HEK293T (cell line): ENCODE measurements around the gene MBOAT1.
A peak's percentile ranks its signal among the peaks of the same experiment; 100 is the strongest.

Experiments
- CTCF ChIA-PET: fragments of 350-600 bp; formaldehyde crosslinking; extraction: SDS; loops from one replicate; lab custom pipeline; 2021; ENCODE audit warnings: antibody characterized with exemption, inconsistent platforms; lab: Yijun Ruan, JAX
- POLR2A ChIA-PET: fragments of 350-600 bp; formaldehyde crosslinking; extraction: SDS; loops from one replicate; lab custom pipeline; 2020; ENCODE audit warnings: antibody characterized with exemption, inconsistent platforms; lab: Yijun Ruan, JAX
- DNase-seq: peaks from one replicate; pipeline ENCODE4 v3.0.0; 2012; ENCODE audit warnings: mixed read lengths; ENCODE audit errors: extremely low spot score
- ARNT ChIP-seq: fragments of 450-650 bp; IDR thresholded peaks from 2 replicates; pipeline ENCODE4 v1.6.1; 2017; ENCODE audit warnings: mild to moderate bottlenecking
- BHLHE40 ChIP-seq: fragments of 450-650 bp; IDR thresholded peaks from 2 replicates; pipeline ENCODE4 v1.6.1; 2016; ENCODE audit warnings: mild to moderate bottlenecking, moderate library complexity, borderline replicate concordance
- CTBP1 ChIP-seq: fragments of 450-650 bp; IDR thresholded peaks from 2 replicates; pipeline ENCODE4 v1.6.1; 2016; ENCODE audit warnings: borderline replicate concordance
- ELF4 ChIP-seq: fragments of 450-650 bp; IDR thresholded peaks from 2 replicates; pipeline ENCODE4 v1.6.1; 2017; ENCODE audit warnings: antibody characterized with exemption
- FOXA1 ChIP-seq: fragments of 450-650 bp; IDR thresholded peaks from 2 replicates; pipeline ENCODE4 v1.6.1; 2016; ENCODE audit warnings: mild to moderate bottlenecking
- FOXK2 ChIP-seq: fragments of 450-650 bp; IDR thresholded peaks from 2 replicates; pipeline ENCODE4 v1.6.1; 2016; ENCODE audit warnings: mild to moderate bottlenecking
- FOXM1 ChIP-seq: fragments of 450-650 bp; IDR thresholded peaks from 2 replicates; pipeline ENCODE4 v1.6.1; 2017; ENCODE audit warnings: mild to moderate bottlenecking, borderline replicate concordance
- HDGF ChIP-seq: fragments of 450-650 bp; IDR thresholded peaks from 2 replicates; pipeline ENCODE4 v1.6.1; 2017; ENCODE audit warnings: antibody characterized with exemption, borderline replicate concordance
- L3MBTL2 ChIP-seq: fragments of 450-650 bp; conservative IDR thresholded peaks from 2 replicates; pipeline ENCODE4 v1.6.1; 2016; ENCODE audit warnings: mild to moderate bottlenecking
- LEF1 ChIP-seq: fragments of 450-650 bp; IDR thresholded peaks from 2 replicates; pipeline ENCODE4 v1.6.1; 2017; ENCODE audit warnings: mild to moderate bottlenecking, borderline replicate concordance
- NFRKB ChIP-seq: fragments of 450-650 bp; IDR thresholded peaks from 2 replicates; pipeline ENCODE4 v1.6.1; 2016; ENCODE audit warnings: mild to moderate bottlenecking, moderate library complexity
- SP1 ChIP-seq: fragments of 450-650 bp; IDR thresholded peaks from 2 replicates; pipeline ENCODE4 v1.6.1; 2017
- SUZ12 ChIP-seq: fragments of 450-650 bp; IDR thresholded peaks from 2 replicates; pipeline ENCODE4 v1.6.1; 2016; ENCODE audit warnings: mild to moderate bottlenecking
- TARDBP ChIP-seq: fragments of 450-650 bp; IDR thresholded peaks from 2 replicates; pipeline ENCODE4 v1.6.1; 2016
- ZNF384 ChIP-seq: fragments of 450-650 bp; IDR thresholded peaks from 2 replicates; pipeline ENCODE4 v1.6.1; 2016
- TF ChIP-seq, protein P1 (sequence below): fragments of 450-650 bp; IDR thresholded peaks from 2 replicates; pipeline ENCODE4 v1.6.1; 2016

The MBOAT1 gene, protein sequence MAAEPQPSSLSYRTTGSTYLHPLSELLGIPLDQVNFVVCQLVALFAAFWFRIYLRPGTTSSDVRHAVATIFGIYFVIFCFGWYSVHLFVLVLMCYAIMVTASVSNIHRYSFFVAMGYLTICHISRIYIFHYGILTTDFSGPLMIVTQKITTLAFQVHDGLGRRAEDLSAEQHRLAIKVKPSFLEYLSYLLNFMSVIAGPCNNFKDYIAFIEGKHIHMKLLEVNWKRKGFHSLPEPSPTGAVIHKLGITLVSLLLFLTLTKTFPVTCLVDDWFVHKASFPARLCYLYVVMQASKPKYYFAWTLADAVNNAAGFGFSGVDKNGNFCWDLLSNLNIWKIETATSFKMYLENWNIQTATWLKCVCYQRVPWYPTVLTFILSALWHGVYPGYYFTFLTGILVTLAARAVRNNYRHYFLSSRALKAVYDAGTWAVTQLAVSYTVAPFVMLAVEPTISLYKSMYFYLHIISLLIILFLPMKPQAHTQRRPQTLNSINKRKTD

DNA sequence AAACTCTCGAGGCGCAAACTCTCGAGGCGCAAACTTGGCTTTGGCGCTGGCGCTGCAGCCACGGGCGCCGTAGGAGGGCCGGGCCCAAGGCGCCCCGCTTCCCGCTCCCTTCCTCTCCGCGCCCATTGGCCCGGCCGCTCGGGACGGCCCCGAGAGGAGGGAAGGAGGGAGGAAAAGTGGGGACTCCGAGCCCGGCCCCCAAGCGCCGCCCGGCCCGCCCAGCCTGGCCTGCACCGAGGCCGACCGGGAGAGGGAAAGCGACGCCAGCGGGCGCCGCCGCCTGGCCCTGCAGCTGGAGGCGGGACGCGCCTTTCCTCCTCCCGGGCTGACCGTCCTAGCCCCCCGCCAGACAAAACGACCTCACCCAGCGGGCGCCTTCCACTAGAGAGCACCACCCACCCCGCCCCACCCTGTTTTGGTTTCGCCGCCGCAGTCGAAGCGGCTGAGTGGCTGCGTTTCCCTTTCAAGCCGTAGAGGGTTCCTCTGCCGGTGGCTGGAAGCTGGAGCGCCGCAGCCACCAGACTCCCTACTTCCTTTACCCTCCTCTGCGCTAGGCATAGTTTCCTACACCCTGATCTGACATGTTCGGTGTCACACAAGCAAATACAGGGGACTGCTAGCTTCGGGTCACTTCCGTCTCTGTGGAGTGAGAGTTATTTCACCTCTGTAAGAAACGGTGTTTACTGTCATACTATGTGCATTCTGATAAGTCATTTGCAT, at the start of gene MBOAT1:
TSS of gene MBOAT1 (minus strand) at position 78 of the 720 bp plus-strand sequence. CDS start 235 bp downstream, outside the sequence.
- peak; percentile 75 for DNase-seq

DNA sequence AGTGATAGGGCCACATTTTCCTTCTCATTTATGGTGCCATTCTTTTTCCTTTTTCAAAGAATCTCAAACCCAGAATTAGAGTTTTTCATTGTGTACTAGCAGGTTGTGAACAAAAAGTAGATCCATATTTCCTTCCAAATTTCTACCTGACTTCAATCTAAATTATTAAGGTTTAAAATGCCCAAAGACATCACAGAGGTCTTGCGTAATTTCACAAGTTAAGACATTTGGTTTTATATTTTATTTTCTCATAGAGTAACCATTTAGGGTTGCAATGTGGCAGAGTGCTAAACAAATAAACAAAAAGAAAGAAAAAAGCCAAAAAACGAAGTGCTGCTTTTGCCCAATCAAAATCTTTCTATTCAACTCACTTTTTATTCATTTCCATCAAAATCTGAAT, 49.4 kb upstream of the MBOAT1 start:
- no peak for TF ChIP-seq ELF4
- POLR2A ChIA-PET: no interaction called here
- CTCF ChIA-PET: no interaction called here
- DNase-seq: no peak

More for the DNA sequence above, at the start of gene MBOAT1:
- POLR2A ChIA-PET: interaction anchor here (0.9 to 1.2 kb wide), 5 partner anchors 9 to 156 kb away, joined by 3 to 5 read pairs (median 4); no protein-coding TSS in a partner anchor
- CTCF ChIA-PET: interaction anchor here (0.6 to 1.0 kb wide), 2 partner anchors 31 to 86 kb away, joined by 3 to 4 read pairs; no protein-coding TSS in a partner anchor
- no peak for TF ChIP-seq HDGF
- TF ChIP-seq NFRKB: no peak
- TF ChIP-seq FOXK2: no peak
- no peak for TF ChIP-seq SP1
- no peak for TF ChIP-seq FOXA1
- TF ChIP-seq ELF4: no peak
- no peak for TF ChIP-seq TARDBP
- no peak for TF ChIP-seq CTBP1
- TF ChIP-seq ZNF384: no peak
- TF ChIP-seq LEF1: no peak
- TF ChIP-seq, protein P1, sequence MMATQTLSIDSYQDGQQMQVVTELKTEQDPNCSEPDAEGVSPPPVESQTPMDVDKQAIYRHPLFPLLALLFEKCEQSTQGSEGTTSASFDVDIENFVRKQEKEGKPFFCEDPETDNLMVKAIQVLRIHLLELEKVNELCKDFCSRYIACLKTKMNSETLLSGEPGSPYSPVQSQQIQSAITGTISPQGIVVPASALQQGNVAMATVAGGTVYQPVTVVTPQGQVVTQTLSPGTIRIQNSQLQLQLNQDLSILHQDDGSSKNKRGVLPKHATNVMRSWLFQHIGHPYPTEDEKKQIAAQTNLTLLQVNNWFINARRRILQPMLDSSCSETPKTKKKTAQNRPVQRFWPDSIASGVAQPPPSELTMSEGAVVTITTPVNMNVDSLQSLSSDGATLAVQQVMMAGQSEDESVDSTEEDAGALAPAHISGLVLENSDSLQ: no peak
- TF ChIP-seq L3MBTL2: no peak
- TF ChIP-seq FOXM1: no peak
- TF ChIP-seq SUZ12: no peak

DNA sequence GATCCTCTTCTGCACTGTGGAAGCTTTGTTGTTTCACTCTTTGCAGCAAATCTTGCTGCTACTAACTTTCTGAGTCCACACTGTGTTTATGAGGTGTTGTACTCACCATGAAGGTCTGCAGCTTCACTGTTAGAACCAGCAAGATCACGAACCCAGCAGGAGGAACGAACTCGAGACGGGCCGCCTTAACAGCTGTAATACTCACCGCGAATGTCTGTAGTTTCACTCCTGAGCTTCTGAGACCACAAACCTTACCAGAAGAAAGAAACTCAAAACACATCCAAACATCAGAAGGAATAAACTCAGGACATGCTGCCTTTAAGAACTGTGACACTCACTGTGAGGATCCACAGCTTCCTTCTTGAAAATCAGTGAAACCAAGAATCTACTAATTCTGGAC, 48.1 kb upstream of the MBOAT1 start:
- ChIA-PET CTCF (no interaction called here), POLR2A (no interaction called here)
- TF ChIP-seq ARNT (no peak), LEF1 (no peak), NFRKB (no peak), SP1 (no peak)
- no peak for DNase-seq

DNA sequence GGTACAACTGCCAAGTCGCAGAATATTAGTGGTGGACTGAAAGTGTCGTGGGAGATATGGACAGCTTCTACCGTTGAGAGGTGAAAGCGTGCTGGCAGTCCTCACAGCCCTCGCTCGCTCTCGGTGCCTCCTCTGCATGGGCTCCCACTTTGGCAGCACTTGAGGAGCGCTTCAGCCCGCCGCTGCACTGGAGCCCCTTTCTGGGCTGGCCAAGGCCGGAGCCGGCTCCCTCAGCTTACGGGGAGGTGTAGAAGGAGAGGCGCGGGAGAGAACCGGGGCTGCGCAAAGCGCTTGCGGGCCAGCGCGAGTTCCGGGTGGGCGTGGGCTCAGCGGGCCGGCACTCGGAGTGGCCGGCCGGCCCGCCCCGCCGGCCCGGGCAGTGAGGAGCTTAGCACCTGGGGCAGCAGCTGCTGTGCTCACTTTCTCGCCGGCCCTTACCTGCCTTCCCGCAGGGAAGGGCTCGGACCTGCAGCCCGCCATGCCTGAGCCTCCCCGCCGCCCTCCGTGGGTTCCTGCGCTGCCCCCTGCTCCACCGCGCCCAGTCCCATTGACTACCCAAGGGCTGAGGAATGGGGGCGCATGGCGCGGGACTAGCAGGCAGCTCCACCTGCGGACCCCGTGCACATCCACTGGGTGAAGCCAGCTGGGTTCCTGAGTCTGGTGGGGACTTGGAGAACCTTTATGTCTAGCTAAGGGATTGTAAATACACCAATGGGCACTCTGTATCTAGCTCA, 47.2 kb upstream of the MBOAT1 start:
- ChIA-PET CTCF (no interaction called here), POLR2A (no interaction called here)
- no peak for DNase-seq
- TF ChIP-seq ZNF384 (no peak), L3MBTL2 (no peak), LEF1 (no peak), HDGF (no peak), TARDBP (no peak), NFRKB (no peak), ELF4 (no peak), FOXK2 (no peak)

DNA sequence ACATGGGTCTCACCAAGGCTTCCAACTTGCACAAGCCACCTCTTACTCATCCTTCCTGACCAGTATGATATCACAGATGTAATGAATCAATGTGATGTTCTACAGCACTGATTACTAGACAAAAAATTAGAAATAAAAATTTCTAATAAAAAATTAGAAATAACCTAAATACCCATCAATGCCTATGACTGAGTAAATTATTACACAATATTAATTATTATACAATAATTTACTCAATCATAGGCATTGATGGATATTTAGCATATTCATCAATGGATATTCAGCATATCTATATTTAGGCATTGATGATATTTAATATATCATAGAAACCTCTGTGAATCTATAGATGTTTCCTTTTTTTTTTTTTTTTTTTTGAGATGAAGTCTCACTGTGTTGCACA, 43.2 kb upstream of the MBOAT1 start:
- DNase-seq: no peak
- no peak for TF ChIP-seq SP1
- no peak for TF ChIP-seq BHLHE40
- TF ChIP-seq FOXA1: no peak
- no peak for TF ChIP-seq L3MBTL2
- no peak for TF ChIP-seq CTBP1
- no peak for TF ChIP-seq SUZ12
- TF ChIP-seq ARNT: no peak
- TF ChIP-seq ELF4: no peak
- TF ChIP-seq FOXK2: no peak
- no peak for TF ChIP-seq LEF1
- no peak for TF ChIP-seq HDGF
- ChIA-PET CTCF (no interaction called here), POLR2A (no interaction called here)

DNA sequence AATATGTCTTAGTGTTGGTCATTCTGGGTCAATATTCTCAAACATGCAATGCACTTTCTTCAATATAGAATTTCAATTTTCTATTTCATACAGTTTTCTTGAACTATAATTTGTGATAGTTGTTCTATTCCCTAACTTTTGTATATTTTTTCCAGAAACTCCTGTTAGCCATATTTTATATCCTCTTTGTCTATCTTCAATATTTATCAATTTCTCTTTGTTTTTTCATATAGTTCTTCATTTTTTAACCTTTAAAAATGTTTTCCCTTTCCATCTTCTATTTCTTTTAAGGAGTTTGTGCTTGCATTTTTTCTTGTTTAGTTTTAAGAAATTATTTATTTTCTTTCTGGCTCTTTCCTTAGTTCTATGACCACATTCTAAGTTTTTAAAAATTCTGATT, 42.0 kb upstream of the MBOAT1 start:
- ChIA-PET POLR2A (no interaction called here), CTCF (no interaction called here)
- no peak for DNase-seq
- TF ChIP-seq SP1 (no peak), FOXK2 (no peak), HDGF (no peak), L3MBTL2 (no peak), FOXA1 (no peak), NFRKB (no peak), CTBP1 (no peak), SUZ12 (no peak)

DNA sequence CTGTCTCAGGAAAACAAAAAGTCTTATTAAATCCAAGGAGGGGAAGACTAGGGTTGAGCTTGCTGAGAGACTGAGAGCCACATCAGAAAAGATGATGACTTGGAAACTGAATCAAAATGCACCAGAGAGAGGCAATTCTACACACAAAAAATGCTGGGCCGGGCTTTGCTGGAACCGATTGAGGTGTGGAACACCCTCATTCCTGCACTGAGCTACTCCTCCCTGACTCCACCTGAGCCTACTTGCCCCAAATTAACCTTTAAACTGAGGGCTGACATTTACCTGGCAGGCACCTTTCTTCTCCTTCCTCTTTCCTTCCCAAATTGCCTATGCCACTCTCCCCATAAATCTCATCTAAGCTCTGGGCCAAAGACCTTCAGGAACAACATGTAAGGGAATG, 40.8 kb upstream of the MBOAT1 start:
- TF ChIP-seq CTBP1 (no peak), TARDBP (no peak), L3MBTL2 (no peak), NFRKB (no peak), ZNF384 (no peak), HDGF (no peak)
- DNase-seq: no peak
- ChIA-PET POLR2A (no interaction called here), CTCF (no interaction called here)
